Trophoblast cell (in vitro differentiated cells and primary cell): ENCODE data around the gene RAD54L.

Source experiments
- DNase-seq, 2 donors: peaks; one replicate each; pipeline ENCODE4 v3.0.0-alpha.2; 2016
- H2AFZ ChIP-seq: 2 replicates; pipeline ENCODE4 v1.6.1; 2013; ENCODE audit warnings: low read length, moderate library complexity, mild to moderate bottlenecking; ENCODE audit not compliant: insufficient read depth, poor library complexity
- H2AK5ac ChIP-seq: 2 replicates; pipeline ENCODE4 v1.6.1; 2013; ENCODE audit warnings: mild to moderate bottlenecking, low read length
- H2BK120ac ChIP-seq: 2 replicates; pipeline ENCODE4 v1.6.1; 2013; ENCODE audit warnings: low read length, mild to moderate bottlenecking, moderate library complexity; ENCODE audit not compliant: insufficient read depth, poor library complexity
- H2BK12ac ChIP-seq: 2 replicates; pipeline ENCODE4 v1.6.1; 2013; ENCODE audit warnings: mild to moderate bottlenecking, low read length, moderate library complexity
- H2BK5ac ChIP-seq: 2 replicates; pipeline ENCODE4 v1.6.1; 2013; ENCODE audit warnings: low read length, low read depth, moderate library complexity, mild to moderate bottlenecking; ENCODE audit not compliant: poor library complexity
- H3K14ac ChIP-seq: 2 replicates; pipeline ENCODE4 v1.6.1; 2013; ENCODE audit warnings: mild to moderate bottlenecking, low read length
- H3K18ac ChIP-seq: 2 replicates; pipeline ENCODE4 v1.6.1; 2013; ENCODE audit warnings: mild to moderate bottlenecking, low read length
- H3K23ac ChIP-seq: 2 replicates; pipeline ENCODE4 v1.6.1; 2013; ENCODE audit warnings: low read length
- H3K27ac ChIP-seq: 2 replicates; pipeline ENCODE4 v1.5.1; 2013; ENCODE audit warnings: low read depth, mild to moderate bottlenecking, inconsistent platforms, low read length, moderate library complexity
- H3K27me3 ChIP-seq: 2 replicates; pipeline ENCODE4 v1.6.1; 2013; ENCODE audit warnings: inconsistent platforms, mild to moderate bottlenecking, low read length, moderate library complexity; ENCODE audit not compliant: insufficient read depth
- H3K36me3 ChIP-seq, 2 experiments: 1 replicate in 1 of 2; 2 replicates in 1 of 2; pipeline ENCODE4 v1.6.1; 2013; ENCODE audit warnings: low read length in 2 of 2, mild to moderate bottlenecking in 2 of 2, moderate library complexity in 1 of 2; ENCODE audit not compliant: insufficient read depth in 2 of 2, control insufficient read depth in 1 of 2
- H3K4ac ChIP-seq: 2 replicates; pipeline ENCODE4 v1.6.1; 2013; ENCODE audit warnings: low read depth, mild to moderate bottlenecking, low read length, moderate library complexity
- H3K4me1 ChIP-seq, 2 experiments: 1 replicate in 1 of 2; 2 replicates in 1 of 2; pipeline ENCODE4 v1.6.1; 2013; ENCODE audit warnings: low read length in 2 of 2, mild to moderate bottlenecking in 2 of 2, moderate library complexity in 1 of 2; ENCODE audit not compliant: insufficient read depth in 2 of 2, control insufficient read depth in 1 of 2
- H3K4me2 ChIP-seq: 2 replicates; pipeline ENCODE4 v1.6.1; 2013; ENCODE audit warnings: inconsistent platforms, mild to moderate bottlenecking, low read length, moderate library complexity
- H3K4me3 ChIP-seq: 2 replicates; pipeline ENCODE4 v1.5.1; 2013; ENCODE audit warnings: mild to moderate bottlenecking, low read depth, low read length, inconsistent platforms
- H3K79me1 ChIP-seq: one replicate; pipeline ENCODE4 v1.6.1; 2013; ENCODE audit warnings: low read length
- H3K79me2 ChIP-seq: 2 replicates; pipeline ENCODE4 v1.6.1; 2013; ENCODE audit warnings: low read length, mild to moderate bottlenecking; ENCODE audit not compliant: control insufficient read depth, insufficient read depth, poor library complexity
- H3K9ac ChIP-seq: 2 replicates; pipeline ENCODE4 v1.6.1; 2013; ENCODE audit warnings: mild to moderate bottlenecking, low read length
- H3K9me3 ChIP-seq: 2 replicates; pipeline ENCODE4 v1.6.1; 2013; ENCODE audit warnings: low read depth, mild to moderate bottlenecking, control low read depth, inconsistent platforms, low read length; ENCODE audit not compliant: insufficient read depth
- H4K12ac ChIP-seq: 2 replicates; pipeline ENCODE4 v1.6.1; 2013; ENCODE audit warnings: low read depth, mild to moderate bottlenecking, low read length, moderate library complexity
- H4K8ac ChIP-seq: 2 replicates; pipeline ENCODE4 v1.6.1; 2013; ENCODE audit warnings: low read depth, mild to moderate bottlenecking, low read length, moderate library complexity
- H4K91ac ChIP-seq: one replicate; pipeline ENCODE4 v1.6.1; 2013; ENCODE audit warnings: low read depth, mild to moderate bottlenecking, low read length, moderate library complexity
- WGBS: extraction: QIAGEN DNeasy Blood & Tissue Kit; methylation state at CpG from one replicate; pipeline ENCODE4 v1.1.7; 2013; ENCODE audit warnings: missing lambda C conversion rate; ENCODE audit not compliant: insufficient read length, insufficient coverage; ENCODE audit errors: extremely low coverage; 5-methylcytosine and 5-hydroxymethylcytosine counted together

The RAD54L gene

GRCh38 chr1:46289976-46290375 lies 42.4 kb downstream of the RAD54L start:
- peaks cover 18 to 25% of the 10 kb centered on the region in 2 experiments for H3K36me3 ChIP-seq
- no peak overlapping the region for H2BK120ac ChIP-seq
- no peaks in the 10 kb centered on the region for H3K9me3 ChIP-seq
- H3K27ac ChIP-seq = no peak overlapping the region
- no peak overlapping the region for H3K4me2 ChIP-seq
- H2AFZ ChIP-seq = no peak overlapping the region
- no peak overlapping the region for H4K91ac ChIP-seq
- H3K18ac ChIP-seq = no peak overlapping the region
- H4K12ac ChIP-seq = no peak overlapping the region
- no peak overlapping the region for H3K9ac ChIP-seq
- no peak for DNase-seq
- no peak overlapping the region for H3K14ac ChIP-seq
- no peak overlapping the region for H2BK5ac ChIP-seq
- H4K8ac ChIP-seq = no peak overlapping the region
- H3K4me1 ChIP-seq = peaks cover 2 to 7% of the 10 kb centered on the region in 2 experiments
- no peaks in the 10 kb centered on the region for H3K27me3 ChIP-seq
- no CpG with 5 or more reads among the region's 4 CpGs for WGBS
- H2BK12ac ChIP-seq = no peak overlapping the region
- peaks cover 1% of the 10 kb centered on the region for H3K79me1 ChIP-seq
- no peak overlapping the region for H3K4ac ChIP-seq
- no peak overlapping the region for H3K23ac ChIP-seq
- no peak overlapping the region for H2AK5ac ChIP-seq
- H3K4me3 ChIP-seq = no peak overlapping the region
- no peaks in the 10 kb centered on the region for H3K79me2 ChIP-seq

GRCh38 chr1:46295306-46295705 lies 47.7 kb downstream of the RAD54L start:
- Histone ChIP-seq H4K91ac (no peak overlapping the region), H3K4me1 (peaks cover 0 to 4% of the 10 kb centered on the region in 2 experiments), H3K4me3 (no peak overlapping the region), H3K27me3 (no peaks in the 10 kb centered on the region), H3K18ac (no peak overlapping the region), H3K4me2 (no peak overlapping the region), H2BK12ac (no peak overlapping the region), H3K4ac (no peak overlapping the region), H3K9me3 (no peaks in the 10 kb centered on the region), H3K9ac (no peak overlapping the region), H2BK120ac (no peak overlapping the region), H3K14ac (no peak overlapping the region), H3K79me2 (peaks cover 5% of the 10 kb centered on the region), H4K8ac (no peak overlapping the region), H3K79me1 (no peaks in the 10 kb centered on the region), H3K27ac (no peak overlapping the region), H2AK5ac (no peak overlapping the region), H3K23ac (no peak overlapping the region), H2AFZ (no peak overlapping the region), H2BK5ac (no peak overlapping the region), H3K36me3 (peaks cover 5 to 23% of the 10 kb centered on the region in 2 experiments), H4K12ac (no peak overlapping the region)
- DNase-seq = no peak
- no CpG with 5 or more reads among the region's 2 CpGs for WGBS

DNA sequence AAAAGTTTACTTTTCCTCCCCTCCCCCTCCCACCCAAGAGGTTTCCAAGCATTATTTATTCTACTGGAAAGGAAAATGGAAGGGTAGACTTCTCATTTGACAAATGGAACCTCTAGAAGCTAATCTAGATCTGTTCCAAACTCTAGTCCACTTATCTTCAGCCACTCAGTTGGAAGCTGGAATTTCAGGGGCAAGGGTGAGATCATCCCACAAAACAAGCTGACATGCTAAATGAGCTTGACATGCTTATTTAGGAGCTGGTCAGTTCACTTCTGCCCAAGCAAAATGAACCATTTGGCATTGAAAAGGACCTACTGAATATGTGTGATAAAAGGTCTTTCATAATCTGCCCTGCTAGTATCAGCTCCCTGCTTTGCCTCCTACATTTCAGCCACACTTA lies 50.8 kb downstream of the RAD54L start:
- Histone ChIP-seq H3K79me2 (peaks cover 30% of the 10 kb centered on the region), H3K79me1 (peaks cover 20% of the 10 kb centered on the region)

DNA sequence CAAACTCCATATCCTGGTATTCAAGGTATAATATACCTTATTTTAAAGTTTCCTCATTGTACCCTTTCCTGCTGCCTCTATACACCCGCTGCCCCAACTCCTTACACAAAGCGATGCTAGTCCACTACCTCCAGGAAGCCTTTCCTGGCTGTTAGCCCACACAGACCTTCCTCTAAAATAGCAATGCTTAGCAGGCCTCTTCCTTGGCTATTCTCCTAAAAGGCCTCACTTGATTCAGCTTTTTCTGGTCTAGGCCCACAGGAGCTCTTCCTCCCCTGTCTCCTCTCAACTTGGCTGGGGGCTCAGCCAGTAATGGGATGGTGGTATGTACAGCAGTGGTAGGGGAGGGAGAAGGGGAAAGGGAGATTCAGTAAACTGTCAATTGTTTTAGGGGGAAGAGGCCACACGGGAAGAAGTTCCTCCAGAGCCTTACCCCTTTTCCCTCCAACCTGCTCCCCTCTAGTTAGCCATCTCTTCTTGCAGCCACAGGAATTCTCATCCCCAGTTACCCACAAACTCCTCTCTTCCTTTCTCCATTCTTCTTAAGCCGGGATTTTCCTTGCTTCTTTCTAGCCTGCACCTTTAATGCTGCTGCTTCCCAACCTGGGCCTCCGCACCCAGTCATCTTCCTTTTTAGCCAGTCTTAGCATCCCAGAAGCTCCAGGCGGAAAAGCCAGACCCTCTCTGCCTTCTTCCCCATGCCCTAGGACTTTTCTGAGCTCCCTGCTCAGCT lies 53.3 kb downstream of the RAD54L start:
- H3K4ac ChIP-seq = peak overlapping the region; percentile 99
- no peak overlapping the region for H3K27ac ChIP-seq
- peak overlapping the region; percentile 95 for H3K14ac ChIP-seq
- peak overlapping the region; percentile 91 for H2AK5ac ChIP-seq
- whole genome bisulfite sequencing = no CpG with 5 or more reads among the region's 6 CpGs
- peak overlapping the region; percentile 52 for H2BK5ac ChIP-seq
- peak overlapping the region; percentile 69 for H2BK120ac ChIP-seq
- no peak overlapping the region for H3K23ac ChIP-seq
- peaks cover 8 to 21% of the 10 kb centered on the region in 2 experiments for H3K4me1 ChIP-seq
- DNase-seq = no peak
- peak overlapping the region; percentile 93 for H4K12ac ChIP-seq
- no peak overlapping the region for H2BK12ac ChIP-seq
- H3K4me2 ChIP-seq = peak overlapping the region; percentile 66
- peak overlapping the region; percentile 61 for H2AFZ ChIP-seq
- H3K79me1 ChIP-seq = peaks cover 22% of the 10 kb centered on the region
- no peak overlapping the region for H3K18ac ChIP-seq
- H3K9me3 ChIP-seq = no peaks in the 10 kb centered on the region
- peaks cover 46% of the 10 kb centered on the region for H3K79me2 ChIP-seq
- H3K27me3 ChIP-seq = no peaks in the 10 kb centered on the region
- peak overlapping the region; percentile 95 for H3K4me3 ChIP-seq
- peak overlapping the region; percentile 80 for H4K8ac ChIP-seq
- H3K36me3 ChIP-seq = peaks cover 0 to 10% of the 10 kb centered on the region in 2 experiments
- H4K91ac ChIP-seq = peak overlapping the region; percentile 88
- H3K9ac ChIP-seq = peak overlapping the region; percentile 89

More for the DNA sequence above, 50.8 kb downstream of the RAD54L start:
- H4K91ac ChIP-seq = no peak overlapping the region
- DNase-seq = no peak
- no peaks in the 10 kb centered on the region for H3K9me3 ChIP-seq
- H3K36me3 ChIP-seq = peaks cover 5 to 21% of the 10 kb centered on the region in 2 experiments
- no peak overlapping the region for H3K9ac ChIP-seq
- H3K18ac ChIP-seq = no peak overlapping the region
- no peak overlapping the region for H2BK5ac ChIP-seq
- no peak overlapping the region for H3K23ac ChIP-seq
- H4K12ac ChIP-seq = no peak overlapping the region
- no peak overlapping the region for H4K8ac ChIP-seq
- H2AK5ac ChIP-seq = no peak overlapping the region
- H3K4ac ChIP-seq = no peak overlapping the region
- H3K4me1 ChIP-seq = peaks cover 8 to 16% of the 10 kb centered on the region in 2 experiments
- H3K14ac ChIP-seq = no peak overlapping the region
- no peak overlapping the region for H2BK12ac ChIP-seq
- no peaks in the 10 kb centered on the region for H3K27me3 ChIP-seq
- H3K4me2 ChIP-seq = no peak overlapping the region
- H2BK120ac ChIP-seq = no peak overlapping the region
- no peak overlapping the region for H2AFZ ChIP-seq
- H3K27ac ChIP-seq = no peak overlapping the region
- H3K4me3 ChIP-seq = no peak overlapping the region
